ENCODE measurements around the gene NALF2. TPM values are rescaled to one million over a fixed set of nuclear protein-coding genes. Genes with fewer than 3 reads are reported as not detected.

Gene NALF2
- total RNA-seq, 4 donors from 2014 or later, result 0.28 to 0.40 (median 0.35) TPM; not detected in 1

- TF ChIP-seq POLR2A (IDR thresholded peaks at IDR 0.05), result no peak
- TF ChIP-seq CTCF (IDR thresholded peaks at IDR 0.05), result no peak
- Histone ChIP-seq H3K4me1 (peaks cover 0 to 4% (median 0%) of the 10 kb centered on the region in 4 donors), H3K36me3 (no peaks in the 10 kb centered on the region), H3K4me3 (peak overlapping the region in 3 of 4 donors; percentile 35 to 48 (median 42)), H3K27me3 (no peaks in the 10 kb centered on the region), H3K27ac (no peak overlapping the region), H3K9me3 (no peaks in the 10 kb centered on the region)
- DNase-seq, result no peak
These were observed 793 bp downstream of the NALF2 start for GRCh38 chrX:69504626-69505612.

GRCh38 chrX:69505772-69506616 is 1.9 kb downstream of the NALF2 start:
- H3K27me3 ChIP-seq, result no peaks in the 10 kb centered on the region
- no peaks in the 10 kb centered on the region for H3K9me3 ChIP-seq
- no peak overlapping the region for H3K4me3 ChIP-seq
- H3K27ac ChIP-seq, result no peak overlapping the region
- no peak for TF ChIP-seq POLR2A (IDR thresholded peaks at IDR 0.05)
- no peak for TF ChIP-seq CTCF (IDR thresholded peaks at IDR 0.05)
- no peak for DNase-seq
- peaks cover 0 to 4% (median 0%) of the 10 kb centered on the region in 4 donors for H3K4me1 ChIP-seq
- no peaks in the 10 kb centered on the region for H3K36me3 ChIP-seq

- Histone ChIP-seq H3K27me3 (no peaks in the 10 kb centered on the region), H3K4me3 (no peak overlapping the region), H3K27ac (no peak overlapping the region), H3K36me3 (no peaks in the 10 kb centered on the region), H3K4me1 (peaks cover 0 to 4% (median 0%) of the 10 kb centered on the region in 4 donors), H3K9me3 (no peaks in the 10 kb centered on the region)
- TF ChIP-seq CTCF (IDR thresholded peaks at IDR 0.05) (no peak), POLR2A (IDR thresholded peaks at IDR 0.05) (no peak)
- DNase-seq, result no peak
These were observed 2.7 kb downstream of the NALF2 start for GRCh38 chrX:69506617-69507499.

- Histone ChIP-seq H3K27ac (no peak overlapping the region), H3K4me1 (peaks cover 0 to 4% (median 0%) of the 10 kb centered on the region in 4 donors), H3K9me3 (no peaks in the 10 kb centered on the region), H3K27me3 (no peaks in the 10 kb centered on the region), H3K36me3 (no peaks in the 10 kb centered on the region), H3K4me3 (no peak overlapping the region)
- no peak for DNase-seq
- TF ChIP-seq CTCF (IDR thresholded peaks at IDR 0.05) (no peak), POLR2A (IDR thresholded peaks at IDR 0.05) (no peak)
These were observed 3.3 kb downstream of the NALF2 start for GRCh38 chrX:69507500-69507789.

GRCh38 chrX:69508610-69509009 is 4.5 kb downstream of the NALF2 start:
- no peaks in the 10 kb centered on the region for H3K27me3 ChIP-seq
- DNase-seq, result no peak

More at GRCh38 chrX:69508610-69509009, 4.5 kb downstream of the NALF2 start:
- Histone ChIP-seq H3K9me3 (no peaks in the 10 kb centered on the region), H3K27ac (no peak overlapping the region), H3K36me3 (no peaks in the 10 kb centered on the region), H3K4me3 (no peak overlapping the region), H3K4me1 (peaks cover 0 to 4% (median 0%) of the 10 kb centered on the region in 4 donors)
- TF ChIP-seq CTCF (IDR thresholded peaks at IDR 0.05) (no peak), POLR2A (IDR thresholded peaks at IDR 0.05) (no peak)
